NOMO-1 treated with dmso at 0.1 percent for 144 hours (cell line): Measurements from ENCODE around the gene CBX2.

Experiments used
- DNase-seq: peaks from one replicate; lab custom pipeline; 2025; ENCODE audit not compliant: unreplicated experiment; lab: John Stamatoyannopoulos, UW

Gene CBX2

DNA sequence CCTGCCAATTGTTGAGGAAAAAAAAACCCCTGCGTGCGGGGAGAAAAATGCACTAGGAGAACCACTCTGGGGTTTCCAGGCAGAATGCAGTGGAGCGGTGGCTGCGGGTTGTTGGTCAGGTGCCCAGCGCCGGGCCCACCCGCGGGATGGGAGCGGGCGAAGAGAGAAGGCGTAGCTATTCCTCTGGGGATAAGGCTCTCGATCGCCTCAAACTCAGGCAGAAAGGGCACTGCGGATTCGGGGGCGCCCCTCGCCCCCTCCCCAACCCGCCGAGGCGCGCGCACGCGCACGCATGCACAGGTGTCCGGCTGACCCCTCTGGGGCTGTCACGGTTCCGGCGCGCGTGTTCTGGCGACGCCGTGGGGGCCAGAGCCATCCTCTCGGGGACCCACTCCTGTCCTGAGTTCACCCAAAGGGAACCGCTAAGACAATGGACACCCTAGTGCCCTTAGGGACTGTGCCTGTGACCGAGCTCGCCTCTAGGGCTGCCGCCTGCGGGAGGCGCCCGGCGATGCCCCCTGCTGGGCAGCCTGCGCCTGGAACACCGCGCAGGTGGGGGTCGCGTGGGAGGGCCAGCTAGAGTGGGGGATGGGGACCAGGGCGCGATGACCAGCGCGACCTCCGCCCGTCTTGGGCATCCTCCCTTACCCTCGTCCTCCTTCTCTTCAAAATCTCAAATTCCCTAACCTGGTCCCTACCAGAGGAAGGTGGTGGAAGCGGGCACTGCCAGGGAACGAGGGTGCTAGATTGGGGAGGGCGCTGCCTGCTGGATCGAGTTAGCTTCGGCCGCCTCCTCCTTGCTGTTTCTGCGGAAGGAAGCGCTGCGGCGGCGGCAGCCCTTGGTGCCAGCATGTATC lies 33.3 kb downstream of the CBX2 start:
- peak; percentile 30 for DNase-seq

DNA sequence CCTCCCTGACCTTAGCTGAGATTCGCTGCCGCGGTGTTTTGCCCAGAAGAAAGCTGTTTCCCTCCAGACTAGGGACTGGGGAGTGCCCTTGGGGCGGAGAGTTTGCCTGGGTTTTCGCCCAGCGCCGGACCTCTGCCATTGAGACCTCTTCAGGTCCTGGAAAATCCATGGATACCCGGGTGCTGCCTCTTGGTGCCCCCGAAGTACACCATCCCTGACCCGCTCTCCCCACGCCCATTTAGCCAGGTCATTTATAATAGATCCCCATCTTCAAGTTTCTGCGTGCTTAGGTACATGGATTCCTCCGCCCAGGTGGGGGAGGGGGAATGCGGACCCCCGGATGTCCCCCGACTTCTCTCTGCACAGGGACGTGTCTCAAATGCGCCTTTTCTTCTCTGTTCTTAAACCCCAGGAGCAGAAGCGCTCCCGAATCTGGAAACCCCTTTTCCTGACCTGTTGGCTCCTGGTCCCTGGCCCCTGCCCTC lies 34.0 kb downstream of the CBX2 start:
- no peak for DNase-seq

DNA sequence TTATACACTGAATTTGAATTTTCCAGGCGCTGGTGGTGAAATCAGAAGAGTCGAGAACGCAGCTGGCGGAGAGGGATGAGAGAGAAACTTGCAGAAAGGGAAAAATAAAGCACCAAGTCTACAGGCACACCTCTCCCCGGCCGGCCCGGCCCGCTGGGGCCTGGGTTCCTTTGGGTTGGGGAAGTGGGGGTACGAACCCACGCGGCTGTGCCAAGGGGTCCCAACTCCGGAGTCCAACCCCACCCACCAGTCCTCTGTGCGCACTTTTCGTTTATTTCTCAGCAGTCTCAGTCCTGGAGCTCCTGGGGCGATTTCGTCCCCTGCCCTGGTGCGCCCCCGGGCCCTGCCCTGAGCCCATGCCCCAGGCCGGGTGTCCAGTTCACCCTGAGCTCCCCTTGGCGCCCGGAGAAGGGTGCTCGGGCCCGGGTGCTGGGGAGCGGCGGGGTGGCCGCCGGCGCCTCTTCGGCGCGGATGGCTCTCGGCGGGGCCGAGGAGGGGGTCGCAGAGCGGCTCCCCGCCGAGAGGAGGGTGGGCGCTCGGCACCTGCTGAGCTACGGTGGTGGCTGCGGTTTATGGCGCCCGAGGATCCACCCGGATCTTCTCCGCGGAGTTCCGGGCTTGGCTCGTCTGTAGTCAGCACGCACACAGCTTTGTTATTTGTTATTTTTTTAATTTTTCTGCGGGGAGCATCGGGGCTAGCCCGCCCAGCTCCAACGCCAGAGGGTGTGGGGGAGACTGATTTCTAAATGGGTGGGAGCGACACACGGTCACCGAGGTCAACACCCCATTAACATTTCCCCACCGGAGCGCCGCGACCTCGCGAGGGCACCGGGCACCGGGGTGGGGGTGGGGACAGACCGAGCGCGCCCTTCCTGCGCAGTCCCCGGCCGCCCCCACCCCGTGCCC lies 34.7 kb downstream of the CBX2 start:
- no peak for DNase-seq

DNA sequence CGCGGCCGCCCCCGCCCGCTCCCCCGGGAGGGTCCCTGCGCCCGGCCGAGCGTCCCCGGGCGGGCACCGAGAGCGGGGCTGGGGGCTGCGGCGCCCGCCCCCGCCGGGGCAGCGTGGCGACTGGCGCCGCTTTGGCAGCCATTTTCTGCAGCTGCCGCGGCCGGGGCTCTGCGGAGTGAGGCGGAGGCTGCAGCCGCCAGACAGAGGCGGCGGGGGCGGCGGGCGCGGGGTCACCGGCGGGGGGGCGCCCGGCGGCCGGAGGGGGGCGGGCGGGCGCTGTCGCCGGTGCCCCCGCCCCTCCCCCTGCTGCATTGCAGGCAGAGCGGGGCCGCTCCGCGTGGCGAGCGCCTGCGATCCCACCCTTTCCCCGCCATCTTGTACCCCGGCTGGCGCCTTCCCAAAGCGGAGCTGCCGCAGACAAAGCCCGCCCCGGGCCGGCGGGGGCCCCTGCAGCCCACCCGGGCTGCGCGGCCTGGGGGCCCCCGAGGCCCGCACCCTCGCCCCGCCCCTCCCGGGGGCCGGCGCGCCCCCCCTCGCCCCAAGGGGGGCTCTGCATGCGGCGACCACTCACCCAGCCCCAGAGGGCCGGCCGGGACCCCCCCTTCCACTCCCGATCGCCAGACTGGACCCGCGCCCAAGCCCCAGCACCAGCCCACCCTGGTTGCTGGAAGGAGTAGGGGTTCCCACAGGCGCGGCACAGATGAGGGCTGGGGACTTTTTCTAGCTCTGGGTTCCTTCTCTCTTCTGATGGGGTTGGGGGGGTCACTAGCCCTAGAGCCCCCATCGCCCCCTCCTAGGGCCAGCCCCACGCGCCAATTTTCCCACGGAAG lies 35.6 kb downstream of the CBX2 start:
- no peak for DNase-seq

DNA sequence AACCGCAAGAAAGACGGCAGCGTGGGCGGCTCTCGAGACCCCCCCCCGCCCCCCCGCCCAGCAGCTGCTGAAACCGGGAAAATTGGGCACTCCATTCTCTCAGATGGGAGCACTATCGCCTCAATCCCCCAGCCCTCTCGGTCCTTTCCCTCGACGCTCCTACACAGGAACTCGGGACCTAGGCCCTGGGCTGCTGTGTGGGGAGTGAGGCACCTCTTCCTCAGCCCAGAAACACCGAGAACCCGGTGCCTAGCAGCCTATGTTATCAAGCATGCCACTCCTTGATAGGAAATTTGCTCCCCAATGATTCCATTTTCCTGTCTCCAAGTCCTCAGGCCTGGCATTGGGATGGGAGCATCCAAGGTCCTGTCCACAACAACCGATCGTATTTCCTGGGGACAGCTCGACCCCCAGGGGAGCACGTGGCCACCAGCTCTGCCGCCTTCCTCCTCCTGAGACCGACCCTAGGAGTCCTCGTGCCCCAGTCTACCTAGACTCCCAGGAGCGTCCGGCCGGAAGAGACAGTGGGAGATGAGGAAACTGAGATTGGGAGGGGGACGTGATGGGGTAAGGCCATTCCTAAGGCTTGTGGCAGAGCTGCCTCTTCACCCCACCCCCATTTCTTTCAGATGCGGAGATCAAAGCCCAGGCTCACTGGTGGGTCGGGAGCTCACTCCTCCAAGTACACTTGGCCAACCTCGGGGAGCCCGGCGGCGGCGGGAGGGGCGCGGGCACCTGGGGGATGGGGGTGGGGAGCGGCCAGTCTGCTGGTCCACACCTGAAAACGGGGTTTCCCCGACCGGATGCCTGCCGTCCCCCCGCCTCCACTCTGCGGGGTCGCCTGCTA lies 36.4 kb downstream of the CBX2 start:
- DNase-seq = no peak

DNA sequence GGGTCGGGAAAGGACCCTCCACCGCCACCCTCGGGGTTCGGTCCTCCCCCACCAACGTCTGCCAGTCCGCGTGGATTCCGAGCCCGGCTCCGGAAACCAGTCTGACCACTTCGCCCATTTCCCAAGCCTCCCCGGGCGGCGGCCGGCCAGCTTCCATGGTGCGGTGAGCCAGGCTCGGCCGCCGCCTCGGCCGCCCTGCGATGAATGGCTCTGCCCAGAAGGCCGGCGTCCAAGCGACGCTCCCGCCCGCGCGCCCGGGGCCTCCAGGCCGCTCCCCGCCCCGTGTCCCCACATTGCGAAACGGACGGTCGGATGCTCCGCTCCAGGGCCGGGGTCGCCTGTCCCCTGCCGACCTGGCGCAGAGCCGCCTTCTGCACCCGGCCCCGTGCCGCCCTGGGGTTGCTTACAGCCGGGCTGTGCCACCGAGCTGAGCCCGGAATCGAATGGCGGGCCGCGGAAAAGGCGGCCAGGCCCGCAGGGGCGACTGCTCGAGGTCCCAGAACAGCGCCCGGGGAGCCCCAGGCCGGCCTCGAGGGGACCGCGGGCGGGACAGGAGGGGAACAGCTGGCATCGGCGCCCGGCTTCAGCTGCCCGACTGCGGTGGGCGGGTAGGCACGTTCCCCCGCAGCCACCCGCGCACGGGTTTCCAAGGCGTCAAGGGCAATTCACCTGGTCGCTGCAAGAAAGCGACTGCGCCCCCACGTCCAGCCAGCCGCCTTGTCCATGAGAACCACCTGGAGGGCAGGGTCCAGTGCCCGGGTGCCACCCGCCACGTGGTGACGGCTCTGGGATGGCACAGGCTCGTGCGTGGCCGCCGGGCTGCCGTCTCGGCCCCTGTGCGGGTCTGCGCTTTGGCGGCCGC lies 37.3 kb downstream of the CBX2 start:
- no peak for DNase-seq

DNA sequence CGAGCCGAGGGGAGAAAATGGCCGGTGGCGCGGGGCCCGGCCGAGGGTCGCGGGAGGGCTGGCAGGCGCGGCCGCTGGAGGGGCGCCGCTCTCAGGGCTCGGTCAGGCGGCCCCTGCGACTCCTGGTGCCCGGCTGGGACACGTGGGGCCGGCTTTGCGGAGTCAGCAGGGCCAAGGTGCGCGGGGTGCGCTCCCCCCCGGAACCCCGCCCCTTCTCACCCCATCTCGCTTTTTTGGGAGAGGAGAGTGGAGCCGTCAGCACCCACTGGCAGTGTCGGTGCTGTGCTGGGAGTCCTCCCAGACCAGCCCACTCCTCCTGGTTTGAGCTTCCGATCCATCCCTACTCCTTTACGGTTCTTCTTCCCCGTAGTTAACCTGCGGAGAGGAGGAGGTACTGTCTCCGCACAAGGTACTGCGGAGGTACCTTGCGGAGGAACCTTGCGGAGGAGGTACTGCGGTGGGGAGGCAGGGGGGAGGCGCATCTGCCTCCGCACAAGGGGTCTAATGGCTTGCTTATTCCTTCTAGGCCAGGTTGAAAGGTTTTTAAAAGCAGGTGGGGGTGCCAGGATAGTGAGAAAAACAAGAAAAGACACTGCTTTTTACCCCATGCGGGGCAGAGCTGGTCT lies 38.0 kb downstream of the CBX2 start:
- no peak for DNase-seq

DNA sequence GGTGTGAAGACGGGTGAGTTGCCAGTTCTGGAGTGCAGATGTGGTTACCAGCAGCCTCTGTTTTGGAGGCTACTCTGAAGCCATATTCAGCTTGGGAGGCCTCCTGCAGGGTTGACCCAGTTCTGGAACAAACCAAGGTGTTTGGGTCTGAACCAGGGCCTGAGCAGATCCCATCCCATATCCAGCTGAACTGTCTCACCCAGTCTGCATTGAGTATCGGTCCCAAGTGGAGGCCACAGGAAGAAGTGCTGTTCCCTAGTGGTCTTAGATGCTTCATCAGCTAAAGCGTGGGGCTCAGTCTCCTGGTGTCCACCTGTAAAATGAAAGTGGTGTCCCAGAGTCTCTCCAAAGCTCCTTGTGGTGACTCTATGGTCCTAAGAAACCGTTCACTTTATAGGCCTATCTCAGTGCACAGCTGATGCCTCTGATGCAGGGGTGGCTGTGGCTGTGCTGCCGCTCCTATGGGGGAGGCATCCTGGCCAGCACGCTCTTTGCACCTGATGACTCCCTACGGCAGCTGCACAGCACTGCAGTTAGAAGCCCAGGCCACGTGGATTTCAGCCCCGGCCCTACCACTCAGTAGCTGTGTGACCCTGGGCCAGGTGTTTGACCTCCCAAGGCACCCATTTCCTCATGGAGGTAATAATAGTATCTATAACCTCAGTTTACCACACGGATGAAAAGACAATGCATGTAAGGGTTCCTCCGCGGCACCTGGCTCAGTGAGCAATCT lies 40.2 kb downstream of the CBX2 start:
- DNase-seq = no peak

DNA sequence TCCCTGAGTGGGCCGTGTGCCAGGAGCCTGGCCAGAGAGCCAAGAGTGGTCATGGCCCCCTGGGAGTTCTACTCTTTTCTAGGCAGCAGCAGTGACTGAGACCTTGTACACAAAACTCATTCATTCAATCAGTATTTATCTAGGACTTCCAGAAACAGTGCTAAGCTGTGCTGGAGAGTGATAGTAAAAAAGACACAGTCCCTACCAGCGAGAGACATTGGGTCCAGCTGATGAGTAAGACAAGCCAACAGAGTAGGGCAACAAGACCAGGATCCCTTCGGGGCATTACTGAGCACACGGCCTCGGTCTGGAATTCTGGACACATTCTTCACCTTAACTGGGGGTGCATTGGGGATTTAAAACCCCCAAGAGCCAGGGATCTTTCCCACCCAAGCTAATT lies 41.1 kb downstream of the CBX2 start:
- no peak for DNase-seq

DNA sequence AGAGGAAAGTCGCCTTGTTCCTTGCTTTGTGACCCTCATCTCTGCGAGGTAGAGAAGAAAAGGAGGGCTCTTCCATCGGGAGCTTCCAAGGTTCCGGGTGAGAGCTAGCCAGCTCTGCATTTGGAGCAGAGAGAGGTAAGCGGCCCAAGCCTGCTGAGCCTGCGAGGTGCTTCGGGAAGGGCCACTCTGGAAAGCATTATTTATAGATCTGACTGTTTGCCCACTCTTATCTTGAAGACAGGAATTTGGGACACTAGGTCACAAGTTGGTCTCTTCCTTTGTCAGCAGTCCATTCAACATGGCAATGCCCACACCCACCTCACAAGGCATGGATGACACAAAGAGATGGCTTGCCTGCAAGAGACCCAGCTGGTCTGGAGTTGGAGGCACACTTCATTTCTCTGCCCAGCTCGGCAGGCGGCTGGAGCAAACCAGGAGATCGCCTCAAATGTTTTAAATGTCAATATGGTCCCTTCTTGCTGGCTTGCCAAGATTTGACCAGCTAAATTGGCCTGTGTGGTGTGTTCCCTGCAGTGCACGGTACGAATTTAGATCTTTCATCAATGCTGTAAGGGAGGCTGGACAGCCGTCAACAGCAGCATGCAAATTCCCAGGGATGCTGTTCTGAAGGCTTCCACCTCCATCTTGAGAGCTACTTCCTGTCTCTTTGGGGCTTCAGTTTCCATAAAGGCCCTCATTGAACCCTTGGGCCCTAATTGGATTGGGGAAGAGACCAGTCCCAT lies 41.8 kb downstream of the CBX2 start:
- DNase-seq = no peak

DNA sequence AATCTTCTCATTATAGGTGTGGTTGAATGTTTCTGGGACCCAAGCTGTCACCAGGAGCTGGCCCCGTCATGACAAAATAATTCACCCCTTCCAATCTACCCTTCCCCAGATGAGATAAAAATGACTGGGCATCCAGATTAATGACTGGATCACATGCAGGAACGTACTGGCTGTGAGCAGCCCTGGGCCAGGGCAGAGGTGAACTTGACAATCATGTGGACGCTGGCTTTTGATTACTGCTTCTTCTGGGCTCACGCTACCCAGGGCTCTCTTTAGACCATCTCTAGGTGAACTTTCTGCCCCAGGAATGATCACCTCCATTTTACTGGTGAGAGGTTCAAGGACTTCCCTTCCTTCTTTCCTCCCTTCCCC lies 43.0 kb downstream of the CBX2 start:
- DNase-seq = no peak

DNA sequence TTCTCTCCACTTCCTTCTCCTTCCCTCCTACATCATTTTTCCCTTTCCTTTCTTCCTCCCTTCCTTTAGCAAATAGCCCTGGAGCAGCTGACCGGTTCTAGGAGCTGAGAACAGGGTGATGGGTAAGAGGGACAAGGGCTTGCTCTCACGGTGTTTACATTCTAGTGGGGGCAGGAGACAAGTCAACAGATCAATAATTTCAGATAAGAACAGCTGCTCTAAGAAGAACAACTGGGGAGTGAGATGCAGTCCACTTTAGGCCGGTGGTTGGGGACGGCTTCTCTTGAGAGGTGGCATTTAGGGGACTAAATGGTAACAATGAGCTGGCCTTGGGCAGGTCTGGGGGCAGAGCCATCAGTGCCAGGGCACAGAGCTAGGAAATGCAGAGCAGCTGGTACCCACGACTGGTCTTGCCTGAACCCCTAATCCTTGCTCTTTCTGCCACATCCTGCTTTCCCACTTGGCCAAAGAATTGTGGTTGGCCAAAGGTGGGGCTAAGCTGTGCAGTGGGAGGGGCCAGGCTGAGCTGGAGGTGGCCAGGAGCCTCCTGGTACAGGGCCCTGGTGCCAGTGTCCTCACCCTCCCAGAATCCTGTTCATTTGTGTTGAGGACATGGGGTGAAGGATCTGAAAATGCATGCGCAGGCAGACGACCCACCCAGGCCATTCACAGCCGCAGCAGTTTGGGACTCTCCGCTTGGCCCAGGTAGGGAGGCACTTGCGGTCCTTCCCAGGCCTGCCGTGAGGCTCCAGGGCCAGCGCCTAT lies 43.6 kb downstream of the CBX2 start:
- DNase-seq = no peak

DNA sequence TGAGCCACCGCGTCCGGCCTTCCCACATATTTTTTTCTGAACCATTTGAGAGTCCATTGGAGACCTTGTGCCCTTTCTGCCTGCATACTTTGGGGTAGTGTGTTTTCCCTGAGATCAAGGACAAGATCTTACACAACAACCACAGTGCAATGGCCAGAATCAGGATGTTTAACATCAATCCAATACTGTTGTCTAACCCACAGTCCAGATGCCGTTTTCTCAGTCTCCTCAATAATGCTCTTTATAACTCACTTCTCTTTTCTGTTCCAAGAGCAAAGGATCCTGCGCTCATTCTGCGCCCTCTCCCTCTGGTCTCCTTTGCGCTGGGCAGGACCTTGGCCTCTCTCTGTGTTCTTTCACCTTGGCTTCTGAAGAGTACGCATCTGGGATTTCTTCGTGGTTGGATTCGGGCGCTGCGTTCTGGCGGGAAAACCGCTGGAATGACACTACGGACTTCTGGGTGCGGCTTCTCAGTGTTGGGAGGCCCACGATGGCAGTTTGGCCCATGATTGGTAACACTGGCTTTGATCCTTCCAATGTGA lies 44.7 kb downstream of the CBX2 start:
- DNase-seq = no peak

DNA sequence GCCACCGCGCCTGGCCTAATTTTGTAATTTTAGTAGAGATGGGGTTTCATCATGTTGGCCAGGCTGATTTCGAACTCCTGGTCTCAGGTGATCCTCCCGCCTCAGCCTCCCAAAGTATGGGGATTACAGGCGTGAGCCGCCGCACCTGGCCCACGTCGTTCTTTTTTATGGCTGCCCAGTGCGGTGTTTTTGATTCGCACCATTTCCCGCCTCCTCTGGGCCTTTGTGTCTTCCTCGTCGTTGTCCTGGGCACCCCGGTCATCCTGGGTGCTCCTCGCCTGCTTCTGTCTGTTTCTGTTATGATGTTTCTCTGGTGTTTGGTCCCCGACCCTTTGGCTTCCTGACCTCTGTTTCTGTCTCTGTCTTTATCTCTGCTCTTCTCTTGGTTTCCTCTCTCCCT lies 46.3 kb downstream of the CBX2 start:
- DNase-seq = no peak

DNA sequence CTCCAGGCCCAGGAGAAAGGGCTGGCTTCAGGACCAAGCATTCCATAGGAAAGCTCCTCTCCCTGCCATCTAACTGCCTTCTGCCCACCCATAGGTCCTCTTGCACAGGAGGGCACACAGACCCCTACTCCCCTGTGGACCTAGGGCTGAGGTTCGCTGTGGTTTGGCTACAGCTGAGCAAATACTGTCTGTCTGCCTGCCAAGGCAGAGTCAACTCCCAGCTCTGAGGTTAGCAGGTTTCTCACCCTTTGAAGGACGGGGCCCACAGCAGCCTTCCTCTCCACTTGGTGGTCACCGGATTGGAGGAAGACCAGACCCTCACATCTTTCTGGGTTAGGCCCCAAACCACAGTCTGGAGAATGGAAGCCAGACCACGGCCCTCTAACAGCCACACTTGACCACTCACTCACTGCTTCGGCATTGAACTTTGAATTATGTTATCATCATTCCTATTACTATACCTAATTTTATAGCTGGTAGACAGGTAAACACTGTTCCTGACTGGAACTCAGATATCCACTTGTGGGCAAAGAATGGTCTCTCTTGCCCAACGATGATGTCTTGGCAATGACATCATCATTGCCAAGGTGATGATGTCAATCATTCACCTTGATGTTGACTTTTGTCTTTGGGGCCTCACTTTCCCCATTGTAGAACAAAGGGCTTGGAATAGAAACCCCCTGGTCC lies 47.1 kb downstream of the CBX2 start:
- no peak for DNase-seq

DNA sequence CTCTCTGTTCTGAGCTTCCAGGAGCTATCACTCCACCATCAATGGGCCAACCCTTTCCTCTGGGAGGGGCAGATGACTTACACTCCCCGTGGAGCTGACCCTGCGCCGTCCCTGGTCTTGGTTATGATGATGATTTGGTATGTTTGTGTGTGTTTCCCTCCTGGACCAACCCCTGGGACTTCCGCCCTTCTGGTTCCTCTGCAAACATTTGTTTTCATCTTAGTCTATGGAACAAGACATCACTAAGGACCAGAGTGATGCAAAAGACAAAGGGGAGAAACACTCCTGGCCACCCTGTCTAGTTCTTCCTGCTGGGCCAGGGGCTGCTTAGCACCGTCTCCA lies 47.6 kb downstream of the CBX2 start:
- no peak for DNase-seq
